Activated T-cell treated with anti-CD3 and anti-CD28 coated beads, Interleukin-2, amount 50 U/mL, for 1 hour (primary cell): ENCODE data around the gene ADH1A.
"Not testable (repeated sequence)": the region's sequence is repeated elsewhere in the genome, so short reads cannot be mapped to it uniquely, and the experiment has no call there.

Experiments
- DNase-seq: peaks from one replicate; pipeline ENCODE4 v3.0.0-alpha.2; 2020

ADH1A gene

DNA sequence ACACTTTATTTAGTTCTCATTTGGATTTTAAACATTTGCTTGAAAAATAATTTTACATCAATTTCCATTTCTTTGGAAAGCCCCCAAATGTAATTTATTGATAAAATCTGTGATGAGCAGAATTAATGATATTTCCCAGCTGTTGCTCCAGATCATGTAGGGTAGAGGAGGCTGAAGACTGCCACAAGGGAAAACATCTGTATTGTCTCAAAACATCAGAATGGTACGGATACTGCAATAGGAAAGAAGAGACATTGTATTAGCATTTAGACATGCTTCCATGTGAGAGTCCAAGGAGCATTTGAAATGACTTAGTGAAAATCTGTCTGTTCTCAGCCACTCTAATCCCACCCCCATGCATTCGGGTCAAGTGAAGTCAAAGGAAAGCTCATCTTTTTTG is 14.4 kb downstream of the ADH1A start:
- no peak for DNase-seq

DNA sequence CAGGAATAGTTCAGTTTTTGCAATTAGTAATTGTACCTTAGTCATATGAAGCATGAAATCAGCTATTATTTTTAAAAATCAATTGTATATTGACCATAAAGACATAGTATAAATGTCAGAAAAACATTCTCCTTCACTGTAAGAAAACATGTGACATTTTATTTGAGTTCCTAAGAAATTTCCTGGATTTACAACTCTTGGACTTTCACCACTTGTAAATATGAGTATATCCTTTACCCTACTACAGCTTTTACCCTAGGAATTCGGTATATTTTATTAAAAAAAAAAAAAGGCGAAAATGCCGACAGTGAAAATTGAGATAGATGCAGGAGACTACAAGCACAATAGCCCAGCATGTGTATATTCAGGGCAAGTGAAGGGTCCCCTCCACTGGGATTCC is 14.9 kb downstream of the ADH1A start:
- no peak for DNase-seq

- no peak for DNase-seq
Observed at GRCh38 chr4:99275050-99275449, 15.7 kb downstream of the ADH1A start.

GRCh38 chr4:99273704-99274103 is 17.1 kb downstream of the ADH1A start:
- no peak for DNase-seq

GRCh38 chr4:99264927-99265326 is 25.9 kb downstream of the ADH1A start:
- no peak for DNase-seq

DNA sequence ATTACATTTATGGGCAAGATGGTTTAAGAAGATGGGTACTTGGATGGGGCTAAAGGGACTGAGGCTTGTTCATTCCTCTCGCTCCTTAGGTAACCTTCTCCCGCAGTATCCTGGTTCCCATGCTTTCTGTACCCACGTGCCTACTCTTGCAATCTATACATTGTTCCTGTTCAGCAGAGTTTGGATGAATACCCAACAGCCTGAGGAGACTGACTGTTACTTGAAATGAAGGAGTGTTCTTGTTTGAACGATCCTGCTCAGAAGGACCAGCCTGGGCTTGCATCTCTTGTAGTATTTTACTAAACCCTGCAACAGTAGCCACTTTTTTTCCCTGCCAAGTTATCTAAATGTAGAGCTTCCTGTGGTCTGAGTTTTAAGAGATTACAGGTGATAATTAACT is 38.0 kb downstream of the ADH1A start:
- DNase-seq = no peak

DNA sequence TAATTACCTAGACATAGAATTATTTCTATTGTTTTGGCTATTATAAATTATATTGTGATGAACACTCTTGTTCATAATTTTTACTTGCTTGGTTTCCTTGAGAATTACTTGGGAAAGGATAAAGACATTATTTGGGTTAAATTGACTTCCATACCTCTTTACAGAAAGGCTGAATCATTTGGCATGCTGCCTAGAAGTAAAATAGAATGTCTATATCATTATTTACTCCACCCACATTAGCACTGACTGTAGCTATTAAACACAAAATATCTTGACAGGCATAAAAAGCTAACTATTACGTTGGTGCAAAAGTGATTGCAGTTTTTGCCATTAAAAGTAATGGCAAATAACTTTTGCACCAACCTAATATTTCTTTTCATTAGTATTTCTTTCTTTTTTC is 42.1 kb downstream of the ADH1A start:
- no peak for DNase-seq

DNA sequence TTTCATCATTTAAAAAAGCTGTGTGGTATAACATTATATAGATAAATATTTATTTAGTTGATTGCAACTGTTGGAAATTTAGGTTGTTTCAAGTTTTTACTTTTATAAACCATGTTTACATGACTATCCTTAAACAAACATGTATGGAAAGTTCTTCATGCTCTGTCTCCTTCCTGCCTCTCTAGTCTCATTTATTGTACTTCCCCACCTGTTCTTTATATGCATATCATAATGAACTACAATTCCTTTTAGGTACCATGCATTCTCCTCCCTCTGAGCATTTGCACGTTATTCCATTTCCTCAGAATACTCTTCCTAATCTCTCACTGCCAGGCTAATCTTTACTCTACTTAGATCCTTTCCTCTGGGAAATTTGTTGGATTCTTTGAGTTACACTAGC is 54.8 kb downstream of the ADH1A start:
- no peak for DNase-seq

GRCh38 chr4:99234331-99235010 is 56.3 kb downstream of the ADH1A start:
- DNase-seq = no peak

DNA sequence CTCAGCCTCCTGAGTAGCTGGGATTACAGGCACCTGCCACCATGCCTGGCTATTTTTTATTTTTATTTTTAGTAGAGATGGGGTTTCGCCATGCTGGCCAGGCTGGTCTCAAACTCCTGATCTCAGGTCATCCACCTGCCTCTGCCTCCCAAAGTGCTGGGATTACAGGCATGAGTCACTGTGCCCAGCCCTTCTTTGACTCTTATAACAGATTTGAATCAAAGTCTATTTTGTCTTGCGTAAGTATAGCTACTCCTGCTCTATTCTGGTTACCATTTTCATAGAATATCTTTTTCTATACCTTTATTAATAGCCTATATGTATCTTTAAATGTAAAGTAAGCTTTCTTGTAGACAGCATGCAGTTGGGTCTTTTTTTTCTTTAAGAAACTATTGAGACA is 57.4 kb downstream of the ADH1A start:
- DNase-seq = not testable (repeated sequence)

- not testable (repeated sequence) for DNase-seq
Observed at GRCh38 chr4:99228706-99229105, 62.1 kb downstream of the ADH1A start.

GRCh38 chr4:99227646-99228045 is 63.1 kb downstream of the ADH1A start:
- DNase-seq = not testable (repeated sequence)
